Uterus (tissue), 2 donors: ENCODE results near the gene WDR5.

Experiments
- POLR2A ChIP-seq, 2 donors: fragments of 450-650 bp; IDR thresholded peaks; one replicate each; pipeline ENCODE4 v1.6.1; 2016; ENCODE audit warnings: antibody characterized with exemption in 2 of 2, mild to moderate bottlenecking in 1 of 2, moderate library complexity in 1 of 2
- TF ChIP-seq, protein P1 (sequence below), 4 experiments: fragments of 200-600 bp in 2 of 4; fragments of 450-650 bp in 2 of 4; sonication (generic) in 2 of 4; IDR thresholded peaks; one replicate each; pipeline ENCODE4 v1.5.1; 2016 to 2019; ENCODE audit warnings: antibody characterized with exemption in 4 of 4, mild to moderate bottlenecking in 2 of 4, moderate library complexity in 1 of 4

DNA sequence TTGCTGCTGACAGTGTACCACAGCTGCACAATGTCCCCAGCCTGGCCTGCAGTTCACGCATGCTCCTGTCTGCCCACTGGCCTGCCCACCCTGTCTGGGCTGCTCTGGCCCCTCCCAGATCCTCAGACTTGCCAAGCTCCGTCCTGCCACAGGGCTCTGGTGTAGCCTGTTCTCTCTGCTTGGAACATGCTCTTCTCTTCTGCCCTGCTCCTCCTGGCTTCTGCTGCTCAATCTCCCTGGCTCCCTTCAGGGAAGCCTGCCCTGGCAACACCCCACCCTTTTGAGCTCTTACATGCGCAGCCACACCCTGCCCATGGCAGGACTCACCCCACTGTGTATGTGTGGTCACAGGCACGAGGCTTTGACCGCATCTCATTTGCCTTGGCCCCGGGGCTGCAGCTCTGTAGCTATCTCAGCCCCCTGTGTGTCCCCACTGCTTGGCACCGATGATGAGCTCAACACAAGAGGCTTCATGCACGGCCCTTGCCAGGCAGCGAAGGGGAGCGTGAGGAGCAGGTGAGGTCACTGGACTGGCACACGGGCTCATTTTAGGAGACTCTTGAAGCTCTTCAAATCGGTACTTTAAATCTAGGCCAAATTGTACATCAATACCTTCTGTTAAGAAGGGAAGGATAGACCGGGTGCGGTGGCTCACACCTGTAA lies 47.7 kb upstream of the WDR5 start:
- TF ChIP-seq, protein P1, sequence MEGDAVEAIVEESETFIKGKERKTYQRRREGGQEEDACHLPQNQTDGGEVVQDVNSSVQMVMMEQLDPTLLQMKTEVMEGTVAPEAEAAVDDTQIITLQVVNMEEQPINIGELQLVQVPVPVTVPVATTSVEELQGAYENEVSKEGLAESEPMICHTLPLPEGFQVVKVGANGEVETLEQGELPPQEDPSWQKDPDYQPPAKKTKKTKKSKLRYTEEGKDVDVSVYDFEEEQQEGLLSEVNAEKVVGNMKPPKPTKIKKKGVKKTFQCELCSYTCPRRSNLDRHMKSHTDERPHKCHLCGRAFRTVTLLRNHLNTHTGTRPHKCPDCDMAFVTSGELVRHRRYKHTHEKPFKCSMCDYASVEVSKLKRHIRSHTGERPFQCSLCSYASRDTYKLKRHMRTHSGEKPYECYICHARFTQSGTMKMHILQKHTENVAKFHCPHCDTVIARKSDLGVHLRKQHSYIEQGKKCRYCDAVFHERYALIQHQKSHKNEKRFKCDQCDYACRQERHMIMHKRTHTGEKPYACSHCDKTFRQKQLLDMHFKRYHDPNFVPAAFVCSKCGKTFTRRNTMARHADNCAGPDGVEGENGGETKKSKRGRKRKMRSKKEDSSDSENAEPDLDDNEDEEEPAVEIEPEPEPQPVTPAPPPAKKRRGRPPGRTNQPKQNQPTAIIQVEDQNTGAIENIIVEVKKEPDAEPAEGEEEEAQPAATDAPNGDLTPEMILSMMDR (IDR thresholded peaks at IDR 0.05): no peak
- no peak for TF ChIP-seq POLR2A (IDR thresholded peaks at IDR 0.05)
